CD4-positive, CD25-positive, alpha-beta regulatory T cell (primary cell): ENCODE measurements around the gene ELF4. TPM values are rescaled to one million over a fixed set of nuclear protein-coding genes. Genes with fewer than 3 reads are reported as not detected.
A peak's percentile ranks its signal among the peaks of the same experiment; 100 is the strongest.

Experiments
- ATAC-seq, 2 donors: fragments of 150-1000 bp; cut with Tn5 transposase; one replicate each; pipeline ENCODE4 v1.10.0; 2021; ENCODE audit warnings: low read depth in 2 of 2, moderate number of reproducible peaks in 2 of 2, moderate library complexity in 1 of 2
- DNase-seq, 3 donors: peaks; one replicate each; pipeline versions ENCODE4 v3.0.0 to v3.0.0-alpha.2; 2012 to 2022; ENCODE audit warnings: mixed read lengths in 1 of 3
- H3K27ac ChIP-seq: one replicate; pipeline ENCODE4 v1.7.0; 2013; ENCODE audit warnings: mild to moderate bottlenecking, low read length; ENCODE audit not compliant: insufficient read depth, poor library complexity, severe bottlenecking
- H3K27me3 ChIP-seq: one replicate; pipeline ENCODE4 v1.7.0; 2013; ENCODE audit warnings: low read length; ENCODE audit not compliant: control insufficient read depth, insufficient read depth
- H3K36me3 ChIP-seq: one replicate; pipeline ENCODE4 v1.7.0; 2013; ENCODE audit warnings: mild to moderate bottlenecking, low read length, moderate library complexity; ENCODE audit not compliant: control insufficient read depth, insufficient read depth
- H3K4me1 ChIP-seq: 2 replicates; pipeline ENCODE4 v1.7.0; 2013; ENCODE audit warnings: mild to moderate bottlenecking, low read length; ENCODE audit not compliant: insufficient read depth, control insufficient read depth, poor library complexity, severe bottlenecking
- H3K4me3 ChIP-seq: one replicate; pipeline ENCODE4 v1.7.0; 2013; ENCODE audit warnings: low read depth, mild to moderate bottlenecking, low read length, moderate library complexity
- H3K9me3 ChIP-seq, 2 experiments: 1 replicate in 1 of 2; 2 replicates in 1 of 2; pipeline ENCODE4 v1.7.0; 2013; ENCODE audit warnings: low read length in 2 of 2, mild to moderate bottlenecking in 1 of 2, moderate library complexity in 1 of 2; ENCODE audit not compliant: control insufficient read depth in 2 of 2
- H3K27ac Mint-ChIP-seq, 3 donors: one replicate each; pipeline ENCODE4 v1.8.0; 2020 to 2022; ENCODE audit warnings: mild to moderate bottlenecking in 3 of 3, mixed read lengths in 3 of 3, moderate library complexity in 2 of 3
- H3K27me3 Mint-ChIP-seq: one replicate; pipeline ENCODE4 v1.8.0; 2022; ENCODE audit warnings: mild to moderate bottlenecking, mixed read lengths
- H3K36me3 Mint-ChIP-seq: one replicate; pipeline ENCODE4 v1.8.0; 2020; ENCODE audit warnings: mixed read lengths
- H3K4me1 Mint-ChIP-seq, 4 donors: one replicate each; pipeline ENCODE4 v1.8.0; 2020 to 2022; ENCODE audit warnings: mixed read lengths in 4 of 4, mild to moderate bottlenecking in 1 of 4
- H3K4me3 Mint-ChIP-seq, 4 donors: one replicate each; pipeline ENCODE4 v1.8.0; 2020 to 2022; ENCODE audit warnings: mild to moderate bottlenecking in 4 of 4, mixed read lengths in 4 of 4, moderate library complexity in 3 of 4
- H3K9me3 Mint-ChIP-seq, 7 donors: one replicate each; pipeline ENCODE4 v1.8.0; 2020 to 2022; ENCODE audit warnings: mixed read lengths in 7 of 7, mild to moderate bottlenecking in 3 of 7, moderate library complexity in 2 of 7
- polyA plus RNA-seq, 4 donors: library from polyadenylated mRNA; unstranded; fragments of 300-500 nt; fragmentation: Illumina TruSeq; gene quantifications; one replicate each; pipeline ENCODE4 v1.2.3, GENCODE V29; 2021
- total RNA-seq: library from RNA; stranded (reverse); gene quantifications from one replicate; pipeline ENCODE4 v1.2.3, GENCODE V29; 2022

Gene ELF4
- total and polyA plus RNA-seq, 5 donors from 2014 or later: 12.1 to 46.7 (median 15.0) TPM

GRCh38 chrX:130051176-130051845 lies 59.0 kb downstream of the ELF4 start:
- H3K9me3 Mint-ChIP-seq: no peaks in the 10 kb centered on the region
- Histone ChIP-seq H3K9me3 (no peaks in the 10 kb centered on the region), H3K27me3 (no peaks in the 10 kb centered on the region), H3K27ac (no peak overlapping the region), H3K4me1 (no peaks in the 10 kb centered on the region), H3K36me3 (peaks cover 18% of the 10 kb centered on the region), H3K4me3 (no peak overlapping the region)
- no peak for DNase-seq
- no peak overlapping the region for H3K27ac Mint-ChIP-seq
- H3K4me3 Mint-ChIP-seq: no peak overlapping the region
- H3K36me3 Mint-ChIP-seq: peaks cover 10% of the 10 kb centered on the region
- no peaks in the 10 kb centered on the region for H3K27me3 Mint-ChIP-seq
- no peak for ATAC-seq
- H3K4me1 Mint-ChIP-seq: no peaks in the 10 kb centered on the region

DNA sequence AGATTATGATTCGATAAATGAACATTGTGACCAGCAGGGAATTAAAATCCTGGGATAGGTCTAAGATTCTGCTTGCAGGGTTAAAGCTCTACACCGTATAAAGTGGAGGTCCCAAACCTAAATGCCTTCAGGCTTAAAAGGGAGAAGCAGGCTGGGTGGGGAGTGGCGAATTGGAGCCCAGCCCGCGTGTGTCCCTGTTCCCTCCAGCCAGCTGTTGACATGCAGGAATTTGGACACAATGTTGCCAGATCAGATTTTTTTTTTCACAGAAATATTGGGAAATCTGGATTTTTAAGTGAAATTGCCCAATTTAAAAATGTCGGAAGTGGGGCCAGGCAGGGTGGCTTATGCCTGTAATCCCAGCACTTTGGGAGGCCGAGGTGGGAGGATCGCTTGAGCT lies 60.5 kb downstream of the ELF4 start:
- Mint-ChIP-seq H3K4me1 (no peaks in the 10 kb centered on the region), H3K27ac (no peak overlapping the region), H3K36me3 (peaks cover 12% of the 10 kb centered on the region), H3K4me3 (no peak overlapping the region), H3K27me3 (no peaks in the 10 kb centered on the region), H3K9me3 (no peaks in the 10 kb centered on the region)
- Histone ChIP-seq H3K27ac (no peak overlapping the region), H3K9me3 (no peaks in the 10 kb centered on the region), H3K4me3 (no peak overlapping the region), H3K4me1 (no peaks in the 10 kb centered on the region), H3K36me3 (peaks cover 21% of the 10 kb centered on the region), H3K27me3 (no peaks in the 10 kb centered on the region)
- no peak for ATAC-seq
- DNase-seq: no peak

DNA sequence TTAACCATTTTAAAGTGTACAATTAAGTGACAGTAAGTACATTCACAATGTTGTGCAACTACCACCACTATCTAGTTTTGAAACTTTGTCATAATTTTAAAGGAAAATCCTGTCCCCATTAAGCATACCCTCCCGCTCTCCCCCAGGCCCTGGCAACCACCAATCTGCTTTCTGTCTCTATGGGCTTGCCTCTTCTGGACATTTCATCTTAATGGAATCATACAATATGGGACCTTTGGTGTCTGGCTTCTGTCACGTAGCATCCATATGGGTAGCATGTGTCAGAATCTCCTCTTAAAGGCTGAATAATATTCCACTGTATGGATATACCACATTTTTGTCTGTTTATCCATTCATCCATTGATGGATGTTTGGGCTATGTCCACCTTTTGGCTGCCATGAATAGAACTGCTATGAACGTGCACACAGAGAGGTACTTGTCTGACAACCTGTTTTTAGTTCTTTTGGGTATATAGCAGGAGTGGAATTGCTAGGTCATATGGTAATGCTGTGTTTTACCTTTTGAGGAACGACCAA lies 61.5 kb downstream of the ELF4 start:
- Mint-ChIP-seq H3K36me3 (peaks cover 13% of the 10 kb centered on the region), H3K9me3 (no peaks in the 10 kb centered on the region), H3K4me3 (no peak overlapping the region), H3K4me1 (no peaks in the 10 kb centered on the region), H3K27ac (peak overlapping the region in 1 of 3 donors; percentile 60), H3K27me3 (no peaks in the 10 kb centered on the region)
- H3K36me3 ChIP-seq: peaks cover 21% of the 10 kb centered on the region
- no peaks in the 10 kb centered on the region for H3K4me1 ChIP-seq
- no peak overlapping the region for H3K27ac ChIP-seq
- no peak for ATAC-seq
- DNase-seq: no peak
- no peaks in the 10 kb centered on the region for H3K9me3 ChIP-seq
- no peak overlapping the region for H3K4me3 ChIP-seq
- no peaks in the 10 kb centered on the region for H3K27me3 ChIP-seq

GRCh38 chrX:130047416-130047815 lies 62.9 kb downstream of the ELF4 start:
- Histone ChIP-seq H3K27ac (no peak overlapping the region), H3K9me3 (no peaks in the 10 kb centered on the region), H3K36me3 (peaks cover 17% of the 10 kb centered on the region), H3K27me3 (no peaks in the 10 kb centered on the region), H3K4me3 (no peak overlapping the region), H3K4me1 (no peaks in the 10 kb centered on the region)
- H3K4me3 Mint-ChIP-seq: no peak overlapping the region
- ATAC-seq: no peak
- no peaks in the 10 kb centered on the region for H3K4me1 Mint-ChIP-seq
- no peaks in the 10 kb centered on the region for H3K27me3 Mint-ChIP-seq
- H3K36me3 Mint-ChIP-seq: peaks cover 13% of the 10 kb centered on the region
- no peaks in the 10 kb centered on the region for H3K9me3 Mint-ChIP-seq
- DNase-seq: no peak
- no peak overlapping the region for H3K27ac Mint-ChIP-seq

- no peaks in the 10 kb centered on the region for H3K27me3 ChIP-seq
- H3K27ac ChIP-seq: no peak overlapping the region
- Mint-ChIP-seq H3K27ac (no peak overlapping the region), H3K36me3 (peaks cover 9% of the 10 kb centered on the region), H3K4me1 (no peaks in the 10 kb centered on the region), H3K9me3 (no peaks in the 10 kb centered on the region), H3K4me3 (no peak overlapping the region), H3K27me3 (no peaks in the 10 kb centered on the region)
- DNase-seq: no peak
- H3K36me3 ChIP-seq: peaks cover 6% of the 10 kb centered on the region
- no peaks in the 10 kb centered on the region for H3K4me1 ChIP-seq
- ATAC-seq: no peak
- no peaks in the 10 kb centered on the region for H3K9me3 ChIP-seq
- no peak overlapping the region for H3K4me3 ChIP-seq
These were observed 70.5 kb downstream of the ELF4 start for GRCh38 chrX:130039847-130040246.

GRCh38 chrX:130034178-130034577 lies 76.1 kb downstream of the ELF4 start:
- Histone ChIP-seq H3K4me3 (no peak overlapping the region), H3K27me3 (no peaks in the 10 kb centered on the region), H3K4me1 (no peaks in the 10 kb centered on the region), H3K9me3 (no peaks in the 10 kb centered on the region), H3K36me3 (peaks cover 7% of the 10 kb centered on the region), H3K27ac (no peak overlapping the region)
- Mint-ChIP-seq H3K4me3 (no peak overlapping the region), H3K27ac (peak overlapping the region in 1 of 3 donors; percentile 50), H3K4me1 (no peaks in the 10 kb centered on the region), H3K27me3 (no peaks in the 10 kb centered on the region), H3K36me3 (peaks cover under 1% of the 10 kb centered on the region), H3K9me3 (no peaks in the 10 kb centered on the region)
- DNase-seq (no peak), ATAC-seq (no peak)

DNA sequence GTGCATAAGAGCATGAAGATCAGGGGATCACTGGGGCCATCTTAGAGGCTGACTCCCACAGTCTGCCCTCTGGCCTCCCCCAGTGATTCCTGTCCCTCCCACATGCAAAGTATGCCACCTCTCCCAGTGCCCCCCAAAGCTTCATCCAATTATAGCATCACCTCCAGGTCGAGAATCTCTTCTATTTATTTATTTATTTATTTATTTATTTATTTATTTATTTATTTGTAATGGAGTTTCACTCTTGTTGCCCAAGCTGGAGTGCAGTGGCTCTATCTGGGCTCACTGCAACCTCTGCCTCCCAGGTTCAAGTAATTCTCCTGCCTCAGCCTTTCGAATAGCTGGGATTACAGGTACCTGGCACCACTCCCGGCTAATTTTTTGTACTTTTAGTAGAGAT lies 77.7 kb downstream of the ELF4 start:
- H3K4me1 Mint-ChIP-seq: peaks cover 0 to 2% (median 0%) of the 10 kb centered on the region in 4 donors
- Histone ChIP-seq H3K9me3 (no peaks in the 10 kb centered on the region), H3K27ac (no peak overlapping the region), H3K27me3 (no peaks in the 10 kb centered on the region), H3K4me1 (no peaks in the 10 kb centered on the region), H3K36me3 (peaks cover 6% of the 10 kb centered on the region), H3K4me3 (no peak overlapping the region)
- H3K27me3 Mint-ChIP-seq: no peaks in the 10 kb centered on the region
- H3K27ac Mint-ChIP-seq: no peak overlapping the region
- no peaks in the 10 kb centered on the region for H3K9me3 Mint-ChIP-seq
- ATAC-seq (no peak), DNase-seq (no peak)
- H3K4me3 Mint-ChIP-seq: no peak overlapping the region
- no peaks in the 10 kb centered on the region for H3K36me3 Mint-ChIP-seq

DNA sequence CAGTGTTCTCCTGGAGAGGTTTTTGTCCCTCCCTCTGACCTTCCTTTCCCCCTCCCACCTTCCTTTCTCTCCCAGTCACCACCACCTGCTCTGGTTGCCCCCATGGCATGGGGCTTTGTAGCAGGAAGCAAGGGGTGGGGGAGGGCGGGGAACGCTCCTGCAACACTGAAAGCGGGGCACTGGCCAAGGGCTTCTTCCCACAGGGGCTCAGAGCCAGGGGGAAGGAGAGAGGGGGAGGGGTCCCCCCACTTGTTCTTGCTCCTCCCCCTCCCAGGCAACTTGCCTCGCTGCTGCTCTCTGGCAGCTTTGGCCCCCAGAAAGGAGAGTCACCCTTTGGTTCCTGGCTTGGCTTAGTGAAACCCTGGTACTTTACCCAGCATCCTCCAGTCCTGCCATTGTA lies 79.5 kb downstream of the ELF4 start:
- H3K4me3 Mint-ChIP-seq: no peak overlapping the region
- ATAC-seq: no peak
- no peaks in the 10 kb centered on the region for H3K4me1 ChIP-seq
- no peak overlapping the region for H3K27ac ChIP-seq
- H3K9me3 Mint-ChIP-seq: no peaks in the 10 kb centered on the region
- no peaks in the 10 kb centered on the region for H3K36me3 Mint-ChIP-seq
- no peak overlapping the region for H3K4me3 ChIP-seq
- H3K4me1 Mint-ChIP-seq: peaks cover 0 to 2% (median 0%) of the 10 kb centered on the region in 4 donors
- DNase-seq: no peak
- H3K36me3 ChIP-seq: peaks cover 13% of the 10 kb centered on the region
- no peaks in the 10 kb centered on the region for H3K27me3 Mint-ChIP-seq
- no peak overlapping the region for H3K27ac Mint-ChIP-seq
- H3K27me3 ChIP-seq: no peaks in the 10 kb centered on the region
- H3K9me3 ChIP-seq: no peaks in the 10 kb centered on the region
